Stimulated activated CD4-positive, alpha-beta T cell treated with anti-CD3 and anti-CD28 coated beads, TNF-alpha, amount 100 ng/mL, for 1 hour (primary cell): ENCODE measurements around the gene RRAS2.

Source experiments
- DNase-seq, 3 donors: peaks; one replicate each; pipeline ENCODE4 v3.0.0-alpha.2; 2020; ENCODE audit warnings: low read depth in 3 of 3, low spot score in 1 of 3

Gene RRAS2

DNA sequence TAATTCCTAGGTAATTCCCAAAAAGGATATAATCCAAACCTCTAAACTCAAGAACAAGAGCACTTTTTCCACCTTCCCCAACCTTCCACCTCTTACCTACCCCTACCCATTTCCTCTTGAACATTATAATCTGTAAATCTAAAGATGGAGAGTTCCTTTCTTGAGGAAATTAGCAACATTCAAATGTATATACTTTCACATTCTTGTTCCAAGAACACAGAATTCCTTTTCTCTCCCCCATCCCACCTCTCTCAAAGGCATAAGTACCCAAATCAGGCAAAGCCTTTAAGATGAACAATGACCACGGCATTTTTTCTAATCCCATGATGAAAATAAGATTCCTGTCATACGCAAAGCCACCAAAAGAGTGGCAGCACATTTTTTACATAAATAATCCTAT is 18.3 kb downstream of the RRAS2 start:
- no peak for DNase-seq

DNA sequence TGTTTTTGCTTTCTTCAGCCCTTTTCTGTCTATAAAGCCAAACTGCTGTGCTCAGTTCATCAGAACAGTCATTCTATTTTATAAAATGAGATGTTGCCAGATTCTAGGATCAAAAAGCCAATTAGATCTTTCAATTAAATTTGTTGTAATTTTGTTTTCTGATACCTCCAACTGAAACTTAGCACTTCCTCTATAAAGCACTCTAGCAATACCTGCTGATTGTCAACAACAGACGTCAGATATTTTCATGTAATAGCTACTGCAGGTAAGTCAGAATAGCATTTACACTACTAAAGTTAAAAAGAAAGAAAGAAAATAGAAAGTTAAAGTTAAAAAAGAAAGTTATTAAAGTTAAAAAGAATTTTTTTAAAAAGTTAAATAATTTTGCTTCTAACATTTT is 19.6 kb downstream of the RRAS2 start:
- no peak for DNase-seq

DNA sequence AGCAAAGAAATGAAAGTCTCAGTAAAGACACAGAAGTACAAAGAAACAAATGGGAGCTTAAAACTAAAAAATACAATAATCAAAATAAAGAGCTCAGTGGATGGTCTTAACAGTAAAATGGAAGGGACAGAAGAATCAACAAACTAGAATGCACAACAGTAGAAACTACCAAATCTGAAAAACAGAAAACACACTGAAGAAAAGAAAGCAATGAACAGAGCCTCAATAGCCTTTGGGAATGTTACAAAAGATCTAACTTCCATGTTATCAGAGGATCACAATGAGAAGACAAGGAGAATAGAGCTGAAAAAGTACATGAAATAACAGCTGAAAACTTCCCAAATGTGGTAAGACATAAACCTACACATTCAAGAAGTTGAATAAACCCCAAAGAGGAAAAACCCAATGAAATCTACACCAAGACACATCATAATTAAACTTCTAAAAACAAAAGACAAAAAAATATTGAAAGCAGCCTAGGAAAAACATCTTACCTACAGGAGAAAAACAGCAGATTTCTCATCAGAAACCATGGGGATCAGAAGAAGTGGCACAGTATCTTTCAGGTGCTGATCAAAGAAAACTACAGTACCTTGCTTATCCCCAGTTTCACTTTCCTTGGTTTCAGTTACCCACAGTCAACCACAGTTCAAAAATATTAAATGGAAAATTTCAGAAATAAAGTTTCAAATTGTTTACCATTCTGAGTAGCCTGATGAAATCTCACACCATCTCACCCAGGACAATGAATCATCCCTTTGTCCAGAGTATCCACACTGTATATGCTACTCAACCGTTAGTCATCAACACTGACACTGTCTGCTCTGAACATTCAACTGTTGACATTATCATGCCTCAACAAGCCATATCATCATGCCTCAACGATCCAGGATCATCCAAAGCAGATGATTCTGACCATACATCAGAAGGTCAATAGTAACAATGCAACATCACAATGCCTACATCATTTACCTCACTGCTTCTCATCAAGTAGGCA is 22.2 kb downstream of the RRAS2 start:
- no peak for DNase-seq

DNA sequence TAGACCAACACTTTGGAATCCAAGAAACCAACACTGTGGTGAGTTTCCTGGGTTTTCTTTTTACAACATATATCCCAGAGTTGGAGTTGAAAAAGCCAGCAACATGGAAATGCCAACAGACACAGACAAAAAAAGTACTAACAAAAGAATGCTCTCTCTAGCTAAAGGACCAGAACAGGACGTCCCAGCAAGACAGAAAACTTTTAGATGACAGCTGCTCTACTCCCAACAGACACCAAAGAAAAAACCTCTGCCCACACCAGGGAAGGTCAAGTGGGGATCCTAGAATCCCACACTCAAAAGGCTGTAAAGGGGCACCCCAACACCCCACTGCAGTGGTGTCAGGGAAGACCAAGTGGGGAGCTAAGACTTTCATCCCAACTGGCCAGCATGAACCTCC is 23.3 kb downstream of the RRAS2 start:
- DNase-seq, result no peak

DNA sequence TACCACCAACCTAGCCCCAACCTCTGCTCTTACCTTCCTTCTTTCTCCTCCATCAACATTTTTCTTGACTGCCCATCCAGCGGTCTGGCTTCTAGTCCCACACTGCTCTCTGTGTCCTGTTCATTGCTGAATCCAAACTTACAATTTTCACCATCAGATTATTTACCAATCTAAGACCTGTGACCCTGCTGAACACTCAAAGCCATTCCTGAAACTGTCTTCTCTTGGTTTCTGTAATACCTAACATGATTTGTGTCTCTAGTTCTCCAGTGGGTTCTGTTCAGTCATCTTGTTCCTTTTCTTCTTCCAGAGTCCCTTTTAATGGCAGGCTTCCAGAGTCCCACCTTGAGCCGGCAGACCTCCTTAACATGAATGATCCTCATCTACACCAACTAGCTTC is 24.1 kb downstream of the RRAS2 start:
- DNase-seq, result no peak

DNA sequence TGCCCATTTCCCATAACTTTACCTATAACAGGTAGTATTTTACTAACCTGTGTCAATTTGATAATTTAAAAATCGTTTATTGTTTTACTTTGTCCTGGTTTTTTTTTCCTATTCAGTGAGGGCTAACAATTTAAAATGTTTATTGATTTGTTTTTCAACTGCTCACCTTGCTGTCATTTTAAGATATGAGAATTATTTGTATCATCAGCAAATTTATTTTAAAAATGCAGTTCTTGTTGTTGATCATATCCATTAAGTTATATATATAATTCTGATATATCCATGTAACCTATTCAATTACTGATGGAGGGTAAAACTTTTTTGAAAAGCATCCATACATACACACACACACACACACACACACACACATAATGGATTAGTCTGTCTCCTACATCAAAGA is 24.8 kb downstream of the RRAS2 start:
- no peak for DNase-seq

DNA sequence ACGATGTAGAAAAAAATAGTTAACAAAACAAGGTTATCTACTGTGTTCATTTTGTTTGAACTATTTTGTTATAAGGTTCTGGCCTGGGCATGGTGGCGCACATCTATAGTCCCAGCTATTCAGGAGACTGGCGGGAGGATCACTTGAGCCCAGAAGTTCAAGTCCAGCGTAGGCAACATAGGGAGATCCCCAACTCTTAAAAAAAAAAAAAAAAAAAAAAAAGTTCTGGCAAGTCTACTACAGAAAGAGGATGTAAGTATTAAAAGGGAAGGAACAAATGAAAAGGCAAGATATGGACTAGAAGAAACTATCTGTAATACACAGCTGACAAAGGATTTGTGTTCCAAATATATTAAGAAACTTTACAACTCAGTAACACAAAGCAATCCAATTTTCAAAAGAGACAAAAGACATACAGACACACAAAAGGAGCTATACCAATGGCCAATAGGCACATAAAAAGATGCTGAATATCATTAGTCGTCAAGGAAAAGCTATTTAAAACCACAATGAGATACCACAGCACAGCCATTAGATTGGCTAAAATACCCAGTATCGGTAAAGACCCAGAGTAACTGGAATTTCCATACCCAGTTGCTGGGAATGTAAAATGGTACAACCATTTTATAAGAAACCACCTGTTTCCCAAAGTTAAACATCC is 27.4 kb downstream of the RRAS2 start:
- DNase-seq, result no peak

DNA sequence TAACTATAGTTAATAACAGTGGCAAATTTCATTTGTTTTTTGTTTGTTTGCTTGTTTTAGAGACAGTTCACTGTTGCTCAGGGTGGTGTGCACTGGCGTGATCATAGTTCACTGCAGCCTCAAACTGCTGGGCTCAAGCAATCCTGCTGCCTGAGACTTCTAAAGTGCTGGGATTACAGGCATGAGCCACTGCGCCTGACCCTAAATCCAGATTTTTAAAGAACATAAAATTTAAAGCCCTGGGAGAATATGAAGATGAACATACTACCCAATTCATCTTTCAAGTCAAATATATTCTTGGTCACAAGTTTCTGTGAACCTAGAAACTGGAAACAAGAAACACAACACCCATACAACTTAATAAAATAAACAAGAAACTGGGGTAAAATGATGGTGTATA is 28.1 kb downstream of the RRAS2 start:
- no peak for DNase-seq

DNA sequence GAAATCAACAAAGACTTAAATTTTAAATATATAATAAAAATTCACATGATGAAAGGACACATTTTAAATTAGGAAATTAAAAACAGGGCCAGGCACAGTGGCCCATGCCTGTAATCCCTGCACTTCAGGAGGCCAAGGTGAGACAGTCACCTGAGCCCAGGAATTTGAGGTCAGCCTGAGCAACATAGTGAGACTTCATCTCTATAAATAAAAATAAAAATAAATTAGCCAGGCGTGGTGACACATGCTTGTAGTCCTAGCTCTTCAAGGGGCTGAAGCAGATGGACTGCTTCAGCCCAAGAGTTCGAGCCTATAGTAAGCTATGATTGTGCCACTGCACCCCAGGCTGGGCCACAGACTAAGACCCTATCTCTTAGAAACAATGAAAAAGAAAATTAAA is 29.3 kb downstream of the RRAS2 start:
- no peak for DNase-seq

DNA sequence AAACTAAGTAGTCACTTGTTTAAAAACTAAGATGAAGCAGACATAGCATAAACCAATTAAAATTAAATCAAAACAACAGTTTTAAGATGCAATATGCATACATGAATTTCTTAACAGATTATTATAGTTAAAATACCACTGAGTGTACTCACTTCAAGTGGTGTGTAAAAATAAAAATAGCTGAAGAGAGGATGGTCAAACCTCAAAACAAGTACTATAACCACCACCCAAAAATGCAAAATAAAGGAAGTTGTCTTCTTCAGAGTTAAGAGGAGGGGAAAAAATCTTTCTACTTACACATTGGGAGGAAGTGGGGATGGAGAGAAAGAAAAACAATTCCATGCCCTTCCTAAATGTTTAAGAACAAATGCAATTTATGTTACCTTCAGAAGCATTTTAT is 31.9 kb downstream of the RRAS2 start:
- no peak for DNase-seq

DNA sequence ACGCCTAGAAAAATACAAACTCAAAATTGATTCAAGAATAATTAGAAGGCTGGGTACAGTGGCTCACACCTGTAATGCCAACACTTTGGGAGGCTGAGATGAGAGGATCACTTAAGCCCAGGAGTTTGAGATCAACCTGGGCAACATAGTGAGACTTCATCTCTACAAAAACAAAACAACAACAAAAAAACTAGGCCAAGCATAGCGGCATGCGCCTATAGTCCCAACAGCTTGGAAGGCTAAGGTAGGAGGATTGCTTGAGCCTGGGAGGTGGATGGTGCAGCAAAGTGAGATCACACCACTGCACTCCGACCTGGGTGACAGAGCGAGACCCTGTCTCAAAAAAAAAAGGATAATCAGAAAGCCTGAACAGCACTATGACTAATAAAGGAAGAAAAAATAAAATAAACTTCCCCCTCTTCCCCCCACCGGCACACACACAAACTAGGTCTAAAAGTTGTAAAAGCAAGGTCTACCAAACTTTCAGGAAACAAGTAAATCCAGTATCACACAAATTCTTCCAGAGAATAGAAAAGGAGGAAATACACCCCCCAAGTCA is 35.8 kb downstream of the RRAS2 start:
- DNase-seq, result no peak

DNA sequence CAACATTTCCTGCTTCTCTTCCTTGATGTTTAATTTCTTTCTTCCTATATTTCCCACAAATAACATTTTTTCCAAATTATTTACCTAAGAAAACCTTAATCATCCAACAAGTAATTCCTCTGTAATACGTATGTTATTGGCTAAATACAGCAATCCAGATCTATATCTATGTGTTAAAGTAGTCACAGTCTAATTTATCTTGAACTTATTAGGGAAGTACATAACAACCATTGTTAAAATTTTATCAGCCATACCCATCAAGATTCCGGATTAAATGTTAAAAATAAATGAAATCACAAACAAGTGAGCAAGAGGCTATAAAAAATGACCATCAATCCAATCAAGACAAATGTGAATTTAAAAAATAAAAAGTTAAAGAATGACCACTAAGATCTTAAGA is 36.5 kb downstream of the RRAS2 start:
- DNase-seq, result no peak

DNA sequence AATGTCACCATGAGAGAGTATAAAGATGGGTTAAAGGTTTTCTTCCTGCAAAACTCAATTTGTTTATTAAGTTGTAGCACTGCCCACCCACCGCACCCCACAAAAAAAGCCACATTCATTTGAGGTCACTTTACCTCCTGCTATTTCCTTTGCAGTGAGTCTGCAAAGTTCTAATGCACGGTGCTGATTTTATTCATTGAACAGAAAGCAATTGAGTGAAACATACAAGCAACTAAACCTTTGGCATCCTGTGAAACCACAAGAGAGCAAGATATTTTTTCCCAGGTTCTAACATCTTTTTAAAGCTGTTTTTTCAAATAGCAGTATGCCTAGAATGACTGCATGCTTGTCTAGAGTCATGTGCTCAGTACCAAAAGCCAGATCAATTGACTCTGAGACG is 39.0 kb downstream of the RRAS2 start:
- no peak for DNase-seq

DNA sequence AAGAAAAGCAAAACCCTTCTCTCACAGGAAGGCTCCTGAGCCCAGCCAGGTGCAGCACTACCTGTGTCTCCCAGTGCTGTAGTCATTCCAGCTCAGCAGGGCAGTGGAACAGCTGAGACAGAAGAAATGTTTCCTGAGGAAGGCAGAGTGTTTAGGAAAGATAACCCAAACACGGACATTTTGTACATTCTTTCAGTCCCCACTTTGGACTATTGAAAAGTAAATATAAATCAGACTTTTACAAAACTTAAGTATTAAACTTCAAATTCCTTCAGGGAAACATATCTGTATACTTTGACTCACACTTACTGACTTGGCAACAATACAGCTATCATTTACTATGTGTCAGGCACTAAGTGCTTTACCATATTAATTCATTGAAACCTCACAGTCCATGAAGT is 40.4 kb downstream of the RRAS2 start:
- no peak for DNase-seq

DNA sequence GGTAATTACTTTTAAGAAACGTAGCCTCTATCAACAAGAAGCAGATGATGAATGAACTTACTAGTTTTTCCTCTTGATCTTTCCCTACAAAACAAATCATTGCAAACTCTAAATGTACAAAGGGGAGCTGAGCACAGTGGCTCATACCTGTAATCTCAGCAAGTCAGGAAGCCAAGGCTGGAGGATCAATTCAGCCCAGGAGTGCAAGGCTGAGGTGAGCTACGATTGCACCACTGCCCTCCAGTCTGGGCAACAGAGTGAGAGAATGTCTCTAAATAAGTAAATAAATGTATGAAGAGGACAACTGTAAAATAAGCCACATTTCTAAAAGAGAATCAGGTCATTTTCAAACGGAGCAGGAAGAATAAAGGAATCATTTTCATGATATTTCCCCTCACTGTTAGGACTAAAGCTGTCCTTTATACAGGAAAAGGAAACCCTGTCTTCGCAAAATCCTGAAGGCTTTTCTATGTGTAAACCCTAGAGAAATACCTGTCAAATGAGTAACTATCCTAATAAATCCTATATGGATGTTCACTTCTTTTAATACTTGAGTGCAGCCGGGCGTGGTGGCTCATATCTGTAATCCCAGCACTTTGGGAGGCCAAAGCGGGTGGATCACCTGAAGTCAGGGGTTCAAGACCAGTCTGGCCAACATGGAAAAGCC is 41.2 kb downstream of the RRAS2 start:
- no peak for DNase-seq

DNA sequence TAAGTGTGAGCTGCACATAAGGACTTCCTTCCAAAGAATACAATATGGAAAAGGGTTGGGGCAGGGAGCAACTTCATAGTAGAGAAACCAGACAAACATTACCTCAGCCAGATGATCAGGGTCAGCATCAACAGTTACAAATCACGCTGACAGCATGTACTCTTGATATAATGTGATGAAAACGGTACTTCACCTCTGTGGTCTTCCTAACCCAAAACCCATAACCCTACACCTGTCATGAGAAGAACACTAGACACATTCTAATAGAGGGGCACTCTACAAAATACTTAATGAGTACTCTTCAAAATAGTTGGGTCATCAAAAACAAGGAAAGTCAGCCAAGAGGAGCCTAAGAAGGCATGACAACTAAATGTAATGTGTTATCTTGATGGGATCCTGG is 43.9 kb downstream of the RRAS2 start:
- no peak for DNase-seq

DNA sequence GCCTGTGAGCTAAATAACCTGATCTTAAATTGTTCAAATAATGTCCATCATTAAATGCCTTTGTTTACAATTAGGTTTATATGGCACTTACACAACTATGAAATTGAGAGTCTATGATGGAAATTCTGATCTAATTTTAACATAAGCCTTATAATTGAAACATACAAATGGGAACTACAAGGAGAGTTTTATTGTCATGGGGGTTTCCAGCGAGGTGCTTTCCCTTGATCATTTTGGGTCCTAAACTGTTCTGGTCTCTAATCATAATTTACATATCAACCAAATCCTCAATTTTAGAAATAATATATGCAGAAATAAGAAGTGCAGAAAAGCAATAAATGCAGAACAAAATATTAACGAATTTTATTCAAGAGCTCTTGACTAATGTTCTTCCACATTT is 44.9 kb downstream of the RRAS2 start:
- DNase-seq, result no peak

DNA sequence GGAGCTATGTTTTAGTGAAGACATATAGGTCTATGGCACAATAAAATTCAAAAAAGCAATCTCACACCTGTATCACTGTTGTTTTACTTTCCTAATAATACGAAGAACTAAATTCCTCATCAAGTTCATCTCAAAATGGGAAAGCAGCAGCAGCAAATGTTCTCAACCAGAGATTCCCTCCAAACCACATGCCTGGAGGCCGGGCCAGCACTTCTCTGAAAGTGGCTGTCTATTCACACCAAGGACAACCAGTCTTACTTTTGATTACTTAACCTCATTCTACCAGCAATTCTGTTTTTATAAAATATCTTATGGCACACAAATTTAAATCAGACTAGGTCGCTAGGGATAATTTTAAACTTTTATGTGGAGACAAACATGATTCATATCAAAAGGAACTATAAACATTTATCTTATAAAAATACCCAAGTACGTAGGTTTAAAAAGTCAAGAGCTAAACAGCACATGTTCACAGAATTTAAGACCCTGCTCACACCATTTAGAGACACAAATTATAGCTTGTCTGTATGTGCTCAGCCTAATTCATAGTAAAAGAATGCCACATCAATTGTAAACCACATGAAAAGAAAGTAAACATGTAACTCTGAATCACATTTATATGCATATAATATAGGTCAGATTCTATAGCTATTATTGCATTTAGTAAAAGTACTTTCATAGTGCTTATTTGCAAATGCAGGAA is 46.1 kb downstream of the RRAS2 start:
- DNase-seq, result no peak

DNA sequence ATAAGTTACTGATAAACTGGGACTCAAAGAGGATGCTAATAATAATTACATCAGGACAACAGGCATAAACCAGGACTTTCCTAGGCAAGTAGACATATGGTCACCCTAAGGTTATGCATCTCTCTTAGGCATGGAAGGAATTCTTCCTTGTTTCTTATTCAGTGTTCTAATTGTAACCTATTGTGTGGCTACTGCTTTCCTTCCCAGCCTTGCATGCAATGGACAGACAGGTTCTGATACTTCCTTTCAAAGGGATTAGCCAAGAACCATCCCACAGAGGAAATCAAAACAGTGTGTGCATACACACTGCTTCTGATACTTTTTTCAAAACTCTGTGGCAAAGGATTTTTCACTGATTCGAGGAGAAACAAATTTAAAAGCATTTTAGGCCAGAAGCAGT is 48.3 kb downstream of the RRAS2 start:
- DNase-seq, result no peak

DNA sequence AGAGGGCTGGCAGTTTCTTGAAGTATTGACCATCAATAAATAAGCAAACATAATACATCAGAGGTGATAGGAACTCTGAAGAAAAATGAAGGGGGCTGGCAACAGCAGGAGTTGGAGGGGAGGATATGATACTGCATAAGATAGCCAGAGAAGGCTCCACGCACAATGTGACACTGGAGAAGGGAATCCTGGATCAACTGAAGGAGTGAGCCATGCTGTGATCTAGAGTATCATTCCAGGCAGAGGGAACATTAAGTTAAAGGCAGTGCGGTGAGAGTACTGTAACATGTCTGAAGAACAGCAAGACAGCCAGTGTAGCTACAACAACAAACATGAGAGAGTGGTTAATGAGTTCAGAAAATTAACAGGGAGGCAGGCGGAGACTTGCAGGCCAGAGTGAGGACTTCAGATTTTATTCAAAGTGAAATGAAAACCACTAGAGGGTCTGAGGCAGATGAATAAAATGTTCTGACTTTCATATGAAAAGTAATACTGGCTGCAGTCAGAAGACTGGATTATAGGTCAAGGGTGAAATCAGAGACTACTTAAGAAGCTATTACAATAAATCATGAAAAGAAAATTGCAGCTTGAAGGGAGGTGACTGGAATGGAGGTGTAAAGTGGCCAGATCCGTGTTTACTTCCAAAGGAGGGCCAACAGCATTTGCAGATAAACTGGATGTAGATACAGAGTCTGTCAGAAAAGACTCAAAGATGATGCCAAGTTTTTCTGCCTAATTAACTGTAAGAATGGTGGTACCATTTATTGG is 49.4 kb downstream of the RRAS2 start:
- DNase-seq, result no peak
